Measurements from ENCODE around the gene SORBS1.

The SORBS1 gene

DNA sequence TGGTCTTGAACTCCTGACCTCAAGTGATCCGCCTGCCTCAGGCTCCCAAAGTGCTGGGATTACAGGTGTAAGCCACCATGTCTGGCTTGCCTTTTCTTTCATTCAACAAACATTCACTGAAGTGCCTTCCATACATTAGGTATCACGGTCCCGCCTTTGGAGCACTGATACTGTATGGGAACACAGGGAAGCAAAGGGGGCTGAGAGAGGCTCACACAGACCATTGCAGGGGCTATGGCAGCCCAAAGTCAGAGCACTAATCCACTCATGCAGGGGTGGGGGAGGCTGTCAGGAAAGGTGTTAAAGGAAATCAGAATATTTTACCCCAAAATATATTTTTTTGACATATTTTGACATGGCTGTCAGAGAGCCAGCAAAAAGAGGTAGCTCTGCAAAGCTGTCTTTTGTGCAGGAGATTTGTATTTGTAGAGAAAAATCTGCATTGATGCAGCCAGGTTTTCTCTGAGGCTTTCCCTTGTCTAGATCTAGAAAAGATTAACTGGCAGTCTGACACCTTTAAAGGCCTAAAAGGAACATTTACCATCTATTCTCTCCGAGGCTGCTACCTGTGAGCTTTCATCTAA, 228.4 kb downstream of the SORBS1 start:
- TF ChIP-seq EGR1 (IDR thresholded peaks at IDR 0.05) (no peak), CEBPB (IDR thresholded peaks at IDR 0.05) (no peak), RAD21 (IDR thresholded peaks at IDR 0.05; ENCODE audit: low read depth) (no peak)
- TF ChIP-seq, protein P1, sequence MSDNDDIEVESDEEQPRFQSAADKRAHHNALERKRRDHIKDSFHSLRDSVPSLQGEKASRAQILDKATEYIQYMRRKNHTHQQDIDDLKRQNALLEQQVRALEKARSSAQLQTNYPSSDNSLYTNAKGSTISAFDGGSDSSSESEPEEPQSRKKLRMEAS (IDR thresholded peaks at IDR 0.05): no peak

DNA sequence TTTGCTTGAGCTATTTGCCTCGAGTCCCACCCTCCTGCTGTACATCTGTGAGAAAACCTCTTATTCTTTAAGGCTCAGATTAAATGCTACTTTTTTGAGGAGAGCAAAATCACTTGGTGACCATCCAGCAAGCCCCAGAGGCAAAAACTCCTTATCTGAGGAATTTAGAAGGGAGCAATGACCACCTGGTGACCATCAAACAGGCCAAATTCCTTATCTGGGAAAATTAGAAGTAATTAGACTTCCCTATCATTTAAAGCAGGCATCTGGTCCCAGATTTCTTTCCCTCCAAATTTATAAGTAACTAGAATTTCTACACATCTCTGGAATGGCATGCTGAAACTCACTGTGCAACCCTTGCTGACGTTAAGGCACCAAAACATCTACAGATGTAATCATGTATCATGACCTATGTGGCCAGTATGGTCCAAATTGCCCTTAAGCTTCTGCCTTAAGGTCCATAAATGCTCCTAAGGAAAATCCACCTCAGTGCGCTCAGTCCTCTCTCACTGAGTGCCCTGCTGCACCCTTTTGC, 229.5 kb downstream of the SORBS1 start:
- TF ChIP-seq EGR1 (IDR thresholded peaks at IDR 0.05): no peak
- no peak for TF ChIP-seq CREB1 (IDR thresholded peaks at IDR 0.05; ENCODE audit: low read depth)
- TF ChIP-seq CEBPB (IDR thresholded peaks at IDR 0.05): no peak
- TF ChIP-seq, protein P1 (IDR thresholded peaks at IDR 0.05): no peak
- TF ChIP-seq TCF12 (IDR thresholded peaks at IDR 0.05; ENCODE audit: low read depth): no peak
- TF ChIP-seq TAF1 (IDR thresholded peaks at IDR 0.05; ENCODE audit: low read depth): no peak
- TF ChIP-seq RAD21 (IDR thresholded peaks at IDR 0.05; ENCODE audit: low read depth): no peak
- no peak for TF ChIP-seq ZBTB7A (IDR thresholded peaks at IDR 0.05; ENCODE audit: low read depth)
- TF ChIP-seq YY1 (IDR thresholded peaks at IDR 0.05; ENCODE audit: low read depth): no peak
- no peak for TF ChIP-seq FOXM1 (IDR thresholded peaks at IDR 0.05; ENCODE audit: borderline replicate concordance, low read depth)
- TF ChIP-seq, protein P2, sequence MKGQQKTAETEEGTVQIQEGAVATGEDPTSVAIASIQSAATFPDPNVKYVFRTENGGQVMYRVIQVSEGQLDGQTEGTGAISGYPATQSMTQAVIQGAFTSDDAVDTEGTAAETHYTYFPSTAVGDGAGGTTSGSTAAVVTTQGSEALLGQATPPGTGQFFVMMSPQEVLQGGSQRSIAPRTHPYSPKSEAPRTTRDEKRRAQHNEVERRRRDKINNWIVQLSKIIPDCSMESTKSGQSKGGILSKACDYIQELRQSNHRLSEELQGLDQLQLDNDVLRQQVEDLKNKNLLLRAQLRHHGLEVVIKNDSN (IDR thresholded peaks at IDR 0.05): no peak
- no peak for TF ChIP-seq TEAD4 (IDR thresholded peaks at IDR 0.05)
- no peak for TF ChIP-seq NFIC (IDR thresholded peaks at IDR 0.05)
- TF ChIP-seq, protein P3, sequence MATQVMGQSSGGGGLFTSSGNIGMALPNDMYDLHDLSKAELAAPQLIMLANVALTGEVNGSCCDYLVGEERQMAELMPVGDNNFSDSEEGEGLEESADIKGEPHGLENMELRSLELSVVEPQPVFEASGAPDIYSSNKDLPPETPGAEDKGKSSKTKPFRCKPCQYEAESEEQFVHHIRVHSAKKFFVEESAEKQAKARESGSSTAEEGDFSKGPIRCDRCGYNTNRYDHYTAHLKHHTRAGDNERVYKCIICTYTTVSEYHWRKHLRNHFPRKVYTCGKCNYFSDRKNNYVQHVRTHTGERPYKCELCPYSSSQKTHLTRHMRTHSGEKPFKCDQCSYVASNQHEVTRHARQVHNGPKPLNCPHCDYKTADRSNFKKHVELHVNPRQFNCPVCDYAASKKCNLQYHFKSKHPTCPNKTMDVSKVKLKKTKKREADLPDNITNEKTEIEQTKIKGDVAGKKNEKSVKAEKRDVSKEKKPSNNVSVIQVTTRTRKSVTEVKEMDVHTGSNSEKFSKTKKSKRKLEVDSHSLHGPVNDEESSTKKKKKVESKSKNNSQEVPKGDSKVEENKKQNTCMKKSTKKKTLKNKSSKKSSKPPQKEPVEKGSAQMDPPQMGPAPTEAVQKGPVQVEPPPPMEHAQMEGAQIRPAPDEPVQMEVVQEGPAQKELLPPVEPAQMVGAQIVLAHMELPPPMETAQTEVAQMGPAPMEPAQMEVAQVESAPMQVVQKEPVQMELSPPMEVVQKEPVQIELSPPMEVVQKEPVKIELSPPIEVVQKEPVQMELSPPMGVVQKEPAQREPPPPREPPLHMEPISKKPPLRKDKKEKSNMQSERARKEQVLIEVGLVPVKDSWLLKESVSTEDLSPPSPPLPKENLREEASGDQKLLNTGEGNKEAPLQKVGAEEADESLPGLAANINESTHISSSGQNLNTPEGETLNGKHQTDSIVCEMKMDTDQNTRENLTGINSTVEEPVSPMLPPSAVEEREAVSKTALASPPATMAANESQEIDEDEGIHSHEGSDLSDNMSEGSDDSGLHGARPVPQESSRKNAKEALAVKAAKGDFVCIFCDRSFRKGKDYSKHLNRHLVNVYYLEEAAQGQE (IDR thresholded peaks at IDR 0.05; ENCODE audit: low read depth): no peak
- no peak for TF ChIP-seq EP300 (IDR thresholded peaks at IDR 0.05; ENCODE audit: borderline replicate concordance)

DNA sequence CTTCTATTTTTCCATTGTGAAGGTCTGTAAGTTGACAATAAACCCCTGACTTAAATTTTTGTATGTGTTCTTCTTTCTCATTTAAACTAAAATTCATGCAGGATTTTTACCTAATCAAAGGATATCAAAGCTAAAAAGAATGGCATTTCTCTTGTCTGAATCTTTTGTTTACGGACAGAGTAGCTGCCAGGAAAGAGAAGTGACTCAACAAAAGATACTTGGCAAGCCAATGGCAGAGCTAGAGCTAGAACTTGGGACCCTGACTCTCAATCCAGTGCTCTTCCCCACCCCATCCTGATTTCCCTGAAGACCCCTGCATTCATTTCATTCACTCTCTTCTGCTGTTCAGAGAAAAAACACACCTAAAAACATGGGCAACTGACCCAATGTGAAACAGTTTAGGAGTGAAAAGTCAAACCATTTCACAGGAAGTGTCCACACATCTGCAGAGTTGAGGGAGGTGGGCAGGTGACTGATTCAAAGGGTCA, 230.2 kb downstream of the SORBS1 start:
- TF ChIP-seq, protein P1 (IDR thresholded peaks at IDR 0.05): no peak
- TF ChIP-seq, protein P3 (IDR thresholded peaks at IDR 0.05; ENCODE audit: low read depth): no peak
- TF ChIP-seq EP300 (IDR thresholded peaks at IDR 0.05; ENCODE audit: borderline replicate concordance) (no peak), FOXM1 (IDR thresholded peaks at IDR 0.05; ENCODE audit: borderline replicate concordance, low read depth) (no peak), NFIC (IDR thresholded peaks at IDR 0.05) (no peak), EGR1 (IDR thresholded peaks at IDR 0.05) (no peak), RAD21 (IDR thresholded peaks at IDR 0.05; ENCODE audit: low read depth) (no peak), TAF1 (IDR thresholded peaks at IDR 0.05; ENCODE audit: low read depth) (no peak), TCF12 (IDR thresholded peaks at IDR 0.05; ENCODE audit: low read depth) (no peak), CREB1 (IDR thresholded peaks at IDR 0.05; ENCODE audit: low read depth) (no peak)
- TF ChIP-seq, protein P2 (IDR thresholded peaks at IDR 0.05): no peak

DNA sequence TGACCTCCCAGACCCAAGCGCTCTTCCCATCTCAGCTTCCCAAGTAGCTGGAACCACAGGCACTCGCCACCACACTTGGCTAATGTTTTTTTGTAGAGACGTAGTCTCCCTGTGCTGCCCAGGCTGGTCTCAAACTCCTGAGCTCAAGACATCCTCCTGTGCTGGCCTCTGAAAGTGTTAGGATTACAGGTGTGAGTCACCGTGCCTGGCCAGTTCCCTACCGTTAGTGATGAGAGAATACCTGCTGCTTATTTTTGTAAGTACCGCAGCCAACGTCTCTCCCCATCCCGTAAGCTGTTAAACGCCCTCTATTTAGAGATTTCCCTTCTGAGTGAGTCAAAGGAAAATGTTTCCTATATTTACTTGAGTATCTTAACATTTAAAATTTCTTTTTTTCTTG, 231.9 kb downstream of the SORBS1 start:
- TF ChIP-seq YY1 (IDR thresholded peaks at IDR 0.05; ENCODE audit: low read depth) (no peak), CEBPB (IDR thresholded peaks at IDR 0.05) (no peak), TCF12 (IDR thresholded peaks at IDR 0.05; ENCODE audit: low read depth) (no peak), TAF1 (IDR thresholded peaks at IDR 0.05; ENCODE audit: low read depth) (no peak), TEAD4 (IDR thresholded peaks at IDR 0.05) (no peak), CREB1 (IDR thresholded peaks at IDR 0.05; ENCODE audit: low read depth) (no peak), EP300 (IDR thresholded peaks at IDR 0.05; ENCODE audit: borderline replicate concordance) (no peak), RAD21 (IDR thresholded peaks at IDR 0.05; ENCODE audit: low read depth) (no peak), ZBTB7A (IDR thresholded peaks at IDR 0.05; ENCODE audit: low read depth) (no peak)
- TF ChIP-seq, protein P3 (IDR thresholded peaks at IDR 0.05; ENCODE audit: low read depth): no peak
- TF ChIP-seq, protein P2 (IDR thresholded peaks at IDR 0.05): no peak
- TF ChIP-seq, protein P1 (IDR thresholded peaks at IDR 0.05): no peak

All from Ishikawa (cell line).